Osteoblast (primary cell): ENCODE data around the gene TCF15. TPM values are rescaled to one million over a fixed set of nuclear protein-coding genes. Genes with fewer than 3 reads are reported as not detected.

ENCODE experiments used
- DNase-seq: peaks from one replicate; pipeline ENCODE4 v3.0.0; 2011; ENCODE audit warnings: low spot score, mixed read lengths; ENCODE audit not compliant: insufficient read length; ENCODE audit errors: missing footprints
- H2AFZ ChIP-seq: 2 replicates; pipeline ENCODE4 v1.6.0; 2011; ENCODE audit warnings: mild to moderate bottlenecking, low read length
- H3K27ac ChIP-seq: 2 replicates; pipeline ENCODE4 v1.5.1; 2011; ENCODE audit warnings: mild to moderate bottlenecking, low read depth, low read length, moderate library complexity
- H3K27me3 ChIP-seq: 2 replicates; pipeline ENCODE4 v1.6.0; 2012; ENCODE audit warnings: mild to moderate bottlenecking, control low read depth, inconsistent platforms, low read length, moderate library complexity; ENCODE audit not compliant: insufficient read depth
- H3K36me3 ChIP-seq: 2 replicates; pipeline ENCODE4 v1.5.1; 2011; ENCODE audit warnings: mild to moderate bottlenecking, low read length, control low read depth, moderate library complexity; ENCODE audit not compliant: insufficient read depth
- H3K4me1 ChIP-seq: 2 replicates; pipeline ENCODE4 v1.5.1; 2011; ENCODE audit warnings: mild to moderate bottlenecking, low read length, control low read depth, moderate library complexity; ENCODE audit not compliant: insufficient read depth
- H3K4me2 ChIP-seq: 2 replicates; pipeline ENCODE4 v1.6.0; 2011; ENCODE audit warnings: mild to moderate bottlenecking, low read length; ENCODE audit not compliant: insufficient read depth
- H3K4me3 ChIP-seq: fragments of 200-600 bp; sonication (generic); 3 replicates; pipeline ENCODE4 v1.5.1; 2012; ENCODE audit warnings: mild to moderate bottlenecking, low read length, inconsistent platforms; ENCODE audit not compliant: insufficient read depth
- H3K79me2 ChIP-seq: 2 replicates; pipeline ENCODE4 v1.6.0; 2012; ENCODE audit warnings: mild to moderate bottlenecking, low read length, control low read depth, inconsistent platforms; ENCODE audit not compliant: insufficient read depth
- H3K9me3 ChIP-seq: 2 replicates; pipeline ENCODE4 v1.5.1; 2011; ENCODE audit warnings: low read depth, low read length, control low read depth
- H4K20me1 ChIP-seq: 2 replicates; pipeline ENCODE4 v1.6.0; 2012; ENCODE audit warnings: mild to moderate bottlenecking, low read length, control low read depth; ENCODE audit not compliant: insufficient read depth
- CTCF ChIP-seq: IDR thresholded peaks from 2 replicates; pipeline ENCODE4 v1.5.1; 2011; ENCODE audit warnings: mild to moderate bottlenecking, low read depth, low read length, moderate library complexity; ENCODE audit errors: extremely low read depth
- total RNA-seq: library from RNA; depleted of rRNA; stranded (reverse); fragments of >200 nt; gene quantifications from 2 replicates; pipeline ENCODE4 v1.2.3, GENCODE V29; 2012

The TCF15 gene
- total RNA-seq, 1 donor = not detected

GRCh38 chr20:573414-574296, 36.5 kb downstream of the TCF15 start:
- no peaks in the 10 kb centered on the region for H3K36me3 ChIP-seq
- H3K27ac ChIP-seq = no peak overlapping the region
- no peak for TF ChIP-seq CTCF
- H3K4me3 ChIP-seq = no peak overlapping the region
- H2AFZ ChIP-seq = no peak overlapping the region
- H3K9me3 ChIP-seq = no peaks in the 10 kb centered on the region
- H3K27me3 ChIP-seq = peaks cover 35% of the 10 kb centered on the region
- no peaks in the 10 kb centered on the region for H3K79me2 ChIP-seq
- H3K4me2 ChIP-seq = no peak overlapping the region
- DNase-seq = no peak
- no peaks in the 10 kb centered on the region for H4K20me1 ChIP-seq
- peaks cover 4% of the 10 kb centered on the region for H3K4me1 ChIP-seq

- TF ChIP-seq CTCF = no peak
- Histone ChIP-seq H3K4me3 (no peak overlapping the region), H3K4me1 (peaks cover 4% of the 10 kb centered on the region), H3K9me3 (no peaks in the 10 kb centered on the region), H2AFZ (no peak overlapping the region), H3K27ac (no peak overlapping the region), H3K79me2 (no peaks in the 10 kb centered on the region), H3K4me2 (no peak overlapping the region), H4K20me1 (no peaks in the 10 kb centered on the region), H3K36me3 (no peaks in the 10 kb centered on the region), H3K27me3 (peaks cover 35% of the 10 kb centered on the region)
- no peak for DNase-seq
These were observed 37.4 kb downstream of the TCF15 start for GRCh38 chr20:572727-573126.

GRCh38 chr20:571754-572441, 38.2 kb downstream of the TCF15 start:
- Histone ChIP-seq H3K36me3 (no peaks in the 10 kb centered on the region), H4K20me1 (no peaks in the 10 kb centered on the region), H3K27ac (no peak overlapping the region), H3K4me3 (no peak overlapping the region), H3K9me3 (no peaks in the 10 kb centered on the region), H3K4me2 (no peak overlapping the region), H2AFZ (no peak overlapping the region), H3K4me1 (peaks cover 4% of the 10 kb centered on the region), H3K79me2 (no peaks in the 10 kb centered on the region), H3K27me3 (peaks cover 40% of the 10 kb centered on the region)
- no peak for TF ChIP-seq CTCF
- DNase-seq = no peak
